Activated CD4-positive, alpha-beta T cell treated with anti-CD3 and anti-CD28 coated beads, Interleukin-10, Interleukin-2, amounts not matched to agents 100 ng/mL and 50 ng/mL, durations not matched to agents 16 hours and 8 hours (primary cell): ENCODE data around the gene SBF2.
A peak's percentile ranks its signal among the peaks of the same experiment; 100 is the strongest.

Source experiments
- DNase-seq: peaks from one replicate; pipeline ENCODE4 v3.0.0-alpha.2; 2020

Gene SBF2

DNA sequence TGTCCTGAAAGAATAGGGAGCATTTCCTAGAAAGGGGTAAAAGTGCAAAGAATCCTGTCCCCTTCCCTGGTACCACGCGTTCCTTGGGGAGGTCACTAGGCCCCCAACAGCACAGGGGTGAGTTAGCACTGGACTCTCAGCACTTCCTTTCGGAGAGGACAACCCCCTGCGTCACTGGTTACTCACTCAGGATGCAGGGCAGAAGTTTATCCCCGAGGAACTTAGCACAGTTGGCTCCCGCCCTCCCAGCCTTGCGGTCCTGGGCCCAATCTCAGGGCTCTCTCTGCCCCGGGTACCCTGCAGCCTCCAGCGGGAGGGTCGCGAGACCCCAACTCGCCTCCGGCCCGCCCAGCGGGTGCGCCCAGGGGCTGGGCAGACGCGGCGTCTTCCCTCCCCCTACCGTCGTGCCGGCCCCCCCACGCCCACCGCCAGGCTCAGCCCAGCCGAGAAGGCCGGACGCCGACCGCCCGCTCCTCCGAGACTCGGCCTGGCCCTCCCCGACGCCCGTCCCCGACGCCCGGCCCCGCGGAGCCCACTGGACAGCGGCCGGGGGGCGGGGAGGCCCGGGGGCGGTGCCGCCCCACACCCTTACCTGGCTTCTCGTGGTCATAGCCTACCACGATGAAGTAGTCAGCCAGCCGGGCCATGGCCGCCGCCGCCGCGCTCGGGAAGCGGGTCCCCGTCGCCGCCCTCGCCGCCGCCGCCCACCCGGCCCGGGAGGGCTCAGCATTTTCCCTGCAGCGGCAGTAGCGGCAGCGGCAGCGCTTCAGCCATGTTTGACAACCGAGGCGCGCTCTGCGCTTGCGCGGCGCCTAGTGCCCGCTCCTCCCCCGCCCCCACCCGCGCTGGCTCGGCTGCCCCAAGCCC lies at the start of gene SBF2:
SBF2 (minus strand) TSS at position 797 of the 867 bp plus-strand sequence; CDS start at position 647, 150 bp downstream.
- peak; percentile 80 for DNase-seq

DNA sequence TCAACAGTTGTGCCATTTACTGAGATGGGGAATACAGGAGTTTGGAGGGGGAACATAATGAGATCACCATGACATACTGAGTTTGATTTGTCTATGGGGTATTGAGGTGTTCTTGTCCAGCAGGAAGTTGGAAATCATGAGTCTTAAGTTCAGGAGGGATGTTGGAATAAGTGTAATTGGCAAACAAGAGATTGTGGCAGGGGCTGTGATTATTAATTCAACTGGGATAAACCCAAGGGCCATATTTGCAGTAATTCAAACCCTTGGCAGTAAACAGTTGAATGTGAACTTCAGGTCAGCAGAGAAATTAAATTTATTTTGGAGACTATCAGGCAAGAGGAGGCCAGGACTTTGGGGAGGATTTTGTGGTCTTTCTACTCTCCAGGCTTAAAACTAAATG lies 44.3 kb upstream of the SBF2 start:
- no peak for DNase-seq

DNA sequence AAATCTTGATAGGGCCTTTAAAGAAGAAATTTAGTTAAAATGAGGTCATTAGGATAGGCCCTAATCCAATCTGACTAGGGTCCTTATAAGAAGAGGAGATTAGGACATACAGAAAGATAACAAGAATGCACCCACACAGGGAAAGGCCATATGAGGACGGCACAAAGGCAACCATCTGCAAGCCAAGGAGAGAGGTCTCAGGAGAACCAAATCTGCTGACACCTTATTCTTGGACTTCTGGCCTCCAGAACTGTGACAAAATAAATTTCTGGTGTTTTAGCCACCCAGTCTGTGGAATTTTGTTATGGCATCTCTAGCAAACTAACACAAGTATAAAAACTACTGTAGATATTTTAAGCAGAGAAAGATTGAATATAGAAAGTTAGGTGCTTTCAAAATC lies 39.5 kb upstream of the SBF2 start:
- DNase-seq = no peak

DNA sequence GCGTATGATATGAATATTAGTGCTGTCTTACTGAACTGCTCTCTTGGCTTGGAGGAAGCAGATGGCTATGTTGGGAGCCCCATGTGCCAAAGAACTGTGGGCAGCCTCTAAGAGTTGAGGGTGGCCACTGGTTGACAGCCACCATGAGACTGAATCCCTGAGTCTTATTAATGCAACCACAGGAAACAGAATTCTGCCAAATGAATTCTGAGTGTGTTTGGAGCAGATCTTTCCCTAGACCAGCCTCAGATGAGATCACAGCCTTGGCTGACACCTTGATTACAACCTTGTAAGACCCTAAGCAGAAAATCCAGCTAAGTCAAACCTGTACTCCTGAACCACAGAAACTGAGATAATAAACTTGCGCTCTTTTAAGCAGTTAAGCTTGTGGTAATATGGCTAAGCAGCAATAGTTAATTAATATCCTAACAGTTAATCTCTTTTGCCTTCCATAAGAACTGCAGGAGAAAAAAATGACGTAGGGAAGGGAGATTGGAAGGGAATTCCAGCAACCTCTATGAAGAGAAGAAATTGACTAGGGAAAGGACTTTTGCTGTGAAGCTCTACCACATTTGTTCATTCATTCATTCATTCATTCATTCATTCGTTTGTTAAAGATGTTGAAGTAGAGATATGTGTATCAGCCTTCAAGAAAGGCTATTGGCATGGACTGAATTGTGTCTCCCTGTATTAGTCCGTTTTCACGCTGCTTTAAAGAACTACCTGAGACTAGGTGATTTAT lies 37.7 kb upstream of the SBF2 start:
- DNase-seq = no peak

- no peak for DNase-seq
Measured at GRCh38 chr11:10329935-10330334, 35.9 kb upstream of the SBF2 start.

GRCh38 chr11:10329356-10329755 lies 35.3 kb upstream of the SBF2 start:
- DNase-seq = no peak

GRCh38 chr11:10328314-10329098 lies 34.5 kb upstream of the SBF2 start:
- no peak for DNase-seq

DNA sequence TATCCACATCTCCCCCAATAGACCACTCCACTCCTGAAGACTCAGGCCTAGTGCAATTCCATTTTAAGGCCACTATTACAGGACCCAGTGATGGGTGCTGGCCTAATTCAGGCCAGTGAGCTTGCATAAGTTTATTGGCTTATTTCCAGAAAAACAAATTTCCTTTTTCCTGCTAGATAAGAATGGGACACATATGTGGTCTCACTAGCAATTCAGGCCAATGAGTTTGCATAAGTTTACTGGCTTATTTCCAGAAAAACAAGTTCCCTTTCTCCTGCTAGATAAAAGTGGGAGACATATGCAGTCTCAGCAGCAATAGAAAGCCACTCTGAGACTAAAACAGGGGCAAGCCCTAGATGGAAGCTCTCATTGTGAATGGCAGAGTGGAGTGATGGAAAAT lies 33.2 kb upstream of the SBF2 start:
- DNase-seq = no peak

GRCh38 chr11:10326012-10326964 lies 32.3 kb upstream of the SBF2 start:
- no peak for DNase-seq

DNA sequence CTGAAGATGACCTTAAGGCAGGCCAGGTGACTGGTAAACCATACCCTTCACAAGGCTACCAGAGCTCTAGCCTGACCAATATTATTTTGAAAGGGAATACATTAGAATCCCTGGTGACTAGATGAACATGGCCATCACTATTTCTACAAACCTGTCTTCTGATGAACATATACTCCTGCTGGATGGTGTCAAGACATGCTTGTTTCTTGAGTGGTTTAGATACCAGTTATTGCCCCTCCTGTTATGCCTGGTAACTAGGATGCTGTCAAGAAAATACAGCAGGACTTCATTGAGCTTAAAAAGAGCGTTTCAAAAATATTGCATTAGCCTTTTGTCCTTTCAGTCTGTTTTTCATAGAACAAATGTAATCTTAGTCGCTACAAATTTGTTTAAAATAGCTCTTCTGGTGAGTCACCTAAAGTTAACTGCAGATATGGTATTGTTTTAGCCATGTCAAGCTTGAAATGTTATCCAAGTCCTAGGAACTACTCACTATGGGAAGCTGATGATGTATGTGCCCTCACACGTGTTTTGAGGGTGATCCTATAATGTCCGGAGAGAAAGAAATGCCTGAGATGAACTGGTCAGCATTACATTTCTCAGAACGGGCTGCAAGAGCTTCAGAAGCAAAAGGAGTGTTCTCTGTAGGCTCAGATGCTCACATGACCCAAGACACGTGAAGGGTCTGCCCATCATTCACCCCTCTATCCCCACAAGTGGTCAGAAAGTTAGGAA lies 31.4 kb upstream of the SBF2 start:
- DNase-seq = no peak

DNA sequence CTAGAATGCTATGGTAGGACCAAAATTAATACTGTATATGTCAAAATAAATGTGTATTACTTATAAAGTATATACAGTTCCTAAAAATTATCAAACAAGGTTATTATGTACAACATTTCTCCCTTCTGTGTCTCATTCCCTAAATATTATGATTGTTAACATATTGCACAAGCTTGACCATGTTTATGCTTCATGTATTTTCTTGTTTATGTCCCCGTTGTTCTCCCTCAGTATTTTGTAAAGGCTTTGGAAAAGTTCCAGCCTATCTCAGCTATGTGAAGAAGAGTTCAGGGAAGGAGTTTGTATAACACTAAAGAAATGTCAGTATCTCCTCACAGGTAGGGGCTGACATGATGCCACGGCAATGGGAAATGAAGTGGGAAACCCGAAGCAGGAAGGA lies 30.5 kb upstream of the SBF2 start:
- DNase-seq = no peak

DNA sequence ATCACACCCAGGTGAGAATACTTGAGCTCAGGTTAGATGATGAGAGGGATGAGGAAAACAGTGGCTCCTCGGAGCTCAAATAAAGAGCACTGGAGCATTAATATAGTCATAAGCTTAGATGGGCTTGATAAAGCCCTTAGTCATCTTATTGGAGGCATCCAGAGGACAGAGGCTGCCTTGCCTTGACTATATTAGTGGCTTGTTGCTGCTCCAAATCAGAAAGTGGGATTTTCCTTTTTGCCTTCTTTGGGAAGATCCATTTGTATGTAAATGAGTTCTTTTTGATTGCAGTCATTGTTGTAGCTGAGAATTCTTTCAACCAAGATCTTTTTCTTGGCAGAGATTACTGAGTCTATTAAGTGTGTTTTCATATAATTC lies 29.8 kb upstream of the SBF2 start:
- DNase-seq = no peak

DNA sequence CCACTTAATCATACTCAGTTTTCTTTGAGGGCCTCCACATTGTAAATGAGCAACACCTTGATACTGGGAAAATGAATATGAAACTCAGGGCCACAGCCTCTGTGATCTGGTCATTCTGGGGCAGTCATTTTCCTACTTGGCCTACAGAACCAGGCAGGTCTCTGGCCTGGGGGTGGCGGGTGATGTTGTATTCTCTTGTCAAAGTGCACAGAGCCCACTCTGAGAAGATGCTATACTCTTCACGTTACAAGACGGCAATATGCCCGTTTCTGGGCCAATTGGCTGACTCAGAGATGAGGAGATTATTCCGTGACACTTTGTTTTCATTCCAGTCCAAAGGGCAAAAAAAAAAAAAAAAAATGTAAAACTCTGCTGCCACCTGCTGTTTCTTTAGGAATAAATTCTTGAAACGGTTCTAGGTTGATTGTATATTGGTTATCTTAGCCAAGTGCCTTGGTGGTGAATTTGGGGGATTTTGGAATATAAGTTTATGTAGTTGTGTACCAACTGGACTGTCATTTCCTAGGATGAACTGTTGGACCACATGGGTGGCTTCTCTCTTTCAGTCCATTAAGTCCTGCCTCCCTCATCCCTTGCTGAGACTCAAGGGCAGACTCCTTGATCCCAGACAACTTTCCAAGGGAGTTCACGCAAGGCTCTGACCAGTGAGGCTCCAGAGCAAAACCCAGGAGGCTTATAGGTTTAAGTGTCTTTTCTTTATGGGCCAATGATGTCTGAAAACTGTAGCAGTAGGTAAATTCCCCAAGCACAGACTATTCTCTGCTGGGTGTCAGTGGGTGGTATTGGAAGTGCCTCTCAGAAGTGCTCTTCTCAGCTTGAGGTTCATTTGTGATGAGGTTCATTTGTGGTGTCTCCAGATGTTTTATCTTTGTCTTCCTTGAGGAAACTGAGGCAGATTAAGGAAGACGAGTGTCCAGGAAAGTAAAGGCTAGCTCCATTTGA lies 29.1 kb upstream of the SBF2 start:
- DNase-seq = peak; percentile 67

DNA sequence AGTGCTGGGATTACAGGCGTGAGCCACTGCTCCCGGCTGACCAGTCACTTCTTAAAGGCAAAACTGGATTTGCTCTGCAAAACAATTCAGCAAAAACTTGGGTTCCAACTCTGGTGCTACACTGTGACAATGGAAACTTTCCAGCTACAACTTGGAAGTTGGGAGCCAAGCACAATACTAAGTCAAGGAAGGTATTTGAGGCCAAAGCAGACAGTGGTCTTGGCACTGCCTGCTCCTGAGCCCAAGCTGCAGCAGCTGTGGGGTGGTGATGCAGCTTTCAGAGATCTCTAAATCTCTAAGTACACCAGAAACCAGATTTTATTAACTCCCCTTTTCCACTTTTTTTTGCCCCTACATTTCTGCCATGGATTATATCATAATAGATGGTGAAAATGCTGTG lies 28.4 kb upstream of the SBF2 start:
- DNase-seq = no peak

- DNase-seq = no peak
Measured at GRCh38 chr11:10320736-10321465, 26.9 kb upstream of the SBF2 start.

DNA sequence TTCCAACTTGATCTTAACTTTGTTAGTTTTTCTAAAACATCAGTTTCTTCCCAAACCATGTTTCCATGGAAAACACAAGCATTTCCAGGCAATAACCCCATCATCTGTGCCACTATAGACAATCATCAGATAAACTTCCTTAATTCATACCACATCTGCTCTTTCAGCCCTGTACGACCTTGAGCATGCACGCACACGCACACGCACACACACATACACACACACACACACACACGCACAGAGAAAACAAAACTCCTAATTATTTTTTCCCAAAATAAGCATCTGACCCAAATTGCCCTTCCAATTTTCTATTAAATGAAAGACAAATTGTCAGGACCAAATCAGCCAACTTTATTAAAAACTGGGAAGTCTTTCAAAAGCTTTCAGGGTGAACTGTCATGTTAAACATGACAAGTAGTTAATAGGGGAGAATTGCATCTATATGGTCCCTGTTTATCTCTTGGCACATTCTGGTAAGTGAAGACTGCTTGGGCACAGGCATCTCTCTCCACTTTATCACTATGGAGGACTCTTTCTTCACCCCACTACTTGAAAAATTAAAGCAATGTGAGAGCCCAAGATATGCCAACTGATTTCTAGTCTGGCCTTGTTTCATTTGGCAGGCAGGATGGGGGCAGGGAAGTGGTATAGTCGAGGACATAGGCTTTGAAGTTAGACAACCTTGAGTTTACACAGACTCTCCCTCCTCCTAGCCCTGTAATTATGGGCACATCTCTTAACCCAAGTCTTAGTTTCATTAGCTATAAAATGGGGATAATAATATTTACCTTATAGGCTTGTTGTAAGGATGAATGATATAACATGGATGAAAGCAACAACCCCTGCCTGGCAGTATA lies 25.9 kb upstream of the SBF2 start:
- DNase-seq = no peak

- no peak for DNase-seq
Measured at GRCh38 chr11:10318527-10318802, 24.4 kb upstream of the SBF2 start.

GRCh38 chr11:10317776-10318526 lies 23.9 kb upstream of the SBF2 start:
- DNase-seq = no peak
